GM18511 (cell line): ENCODE measurements around the gene IL1A.

Experiments
- ATAC-seq: cut with Tn5 transposase; IDR thresholded peaks from one replicate; pipeline ENCODE4 v1.9.1; 2021; ENCODE audit warnings: mild to moderate bottlenecking, moderate library complexity; ENCODE audit not compliant: unreplicated experiment

IL1A gene

GRCh38 chr2:112728029-112728362 lies 56.3 kb downstream of the IL1A start:
- ATAC-seq: no peak

GRCh38 chr2:112727276-112728028 lies 56.8 kb downstream of the IL1A start:
- ATAC-seq: no peak

- ATAC-seq: peak; percentile 81
These were observed 57.7 kb downstream of the IL1A start for GRCh38 chr2:112726487-112727190.

- peak; percentile 59 for ATAC-seq
These were observed 58.5 kb downstream of the IL1A start for GRCh38 chr2:112725545-112726457.

- ATAC-seq: no peak
These were observed 59.4 kb downstream of the IL1A start for GRCh38 chr2:112724591-112725525.

DNA sequence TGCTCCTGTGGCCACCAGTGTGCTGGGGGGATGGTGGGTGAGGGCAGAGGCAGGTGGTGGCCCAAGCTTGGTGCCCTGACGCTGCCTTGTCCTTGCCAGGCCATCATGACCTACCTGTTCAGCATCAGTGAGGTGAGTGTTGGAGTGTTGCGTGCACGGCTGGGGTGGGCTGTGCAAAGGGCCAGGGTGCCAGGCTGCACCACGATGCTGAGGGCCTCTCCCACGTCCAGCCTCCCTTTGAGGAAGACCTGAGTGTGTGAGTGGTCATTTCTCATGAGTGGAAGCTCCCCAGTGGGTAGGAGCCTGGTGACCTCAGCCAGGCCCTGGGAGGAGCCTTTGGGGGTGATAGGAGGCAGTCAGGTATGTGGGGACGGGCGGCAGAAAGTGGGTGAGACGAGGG lies 60.3 kb downstream of the IL1A start:
- no peak for ATAC-seq
